A549 (cell line): ENCODE results near the gene MBP. TPM values are rescaled to one million over a fixed set of nuclear protein-coding genes. Genes with fewer than 3 reads are reported as not detected.

Experiments
- ATAC-seq, 2 experiments: fragments of 200-7000 bp in 1 of 2; fragments of >200 bp in 1 of 2; cut with Nextera tagmentation in 1 of 2; cut with Tn5 transposase in 1 of 2; 3 replicates each; pipeline versions ENCODE4 v1.8.0 to v1.9.1; 2018 to 2020; ENCODE audit warnings: mild to moderate bottlenecking in 1 of 2, moderate library complexity in 1 of 2
- CTCF ChIA-PET: fragments of 300-600 bp; sonication (Branson Sonifier 250); formaldehyde crosslinking; extraction: SDS; loops from one replicate; lab custom pipeline; 2021; ENCODE audit warnings: antibody characterized with exemption, inconsistent platforms; lab: Yijun Ruan, JAX
- POLR2A ChIA-PET: fragments of 350-600 bp; formaldehyde crosslinking; extraction: SDS; loops from one replicate; lab custom pipeline; 2021; ENCODE audit warnings: antibody characterized with exemption, inconsistent platforms; lab: Yijun Ruan, JAX
- DNase-seq, 2 experiments: peaks; one replicate each; pipeline versions ENCODE4 v3.0.0 to v3.0.0-alpha.2; 2011 to 2016; ENCODE audit warnings: low read depth in 1 of 2, low spot score in 1 of 2
- FAIRE-seq: peaks from 2 replicates; lab custom pipeline; 2011; peaks lifted over from hg19 to GRCh38; lab: Jason Lieb, UNC
- H3K27ac ChIP-seq, 2 experiments: fragments of >200 bp; sonication (Bioruptor Twin); formaldehyde crosslinking; 3 replicates each; pipeline ENCODE4 v1.5.1; 2016 to 2017
- H3K4me1 ChIP-seq: fragments of >200 bp; sonication (Bioruptor Twin); formaldehyde crosslinking; 3 replicates; pipeline ENCODE4 v1.6.1; 2016
- H3K4me2 ChIP-seq: fragments of >200 bp; sonication (Bioruptor Twin); formaldehyde crosslinking; 3 replicates; pipeline ENCODE4 v1.6.1; 2016
- H3K4me3 ChIP-seq: fragments of >200 bp; sonication (Bioruptor Twin); formaldehyde crosslinking; 3 replicates; pipeline ENCODE4 v1.5.1; 2016
- H3K9me3 ChIP-seq: fragments of >200 bp; sonication (Bioruptor Twin); formaldehyde crosslinking; 3 replicates; pipeline ENCODE4 v1.6.1; 2016
- BCL3 ChIP-seq: fragments of >200 bp; sonication (Bioruptor Twin); formaldehyde crosslinking; IDR thresholded peaks from 3 replicates; pipeline ENCODE4 v1.6.1; 2016
- BHLHE40 ChIP-seq: IDR thresholded peaks from 2 replicates; pipeline ENCODE4 v1.6.1; 2012; ENCODE audit warnings: low read depth, low read length, inconsistent platforms
- CHD2 ChIP-seq: fragments of 150-350 bp; IDR thresholded peaks from 2 replicates; pipeline ENCODE4 v1.6.1; 2014; ENCODE audit warnings: low read length; ENCODE audit not compliant: partially characterized antibody
- E2F6 ChIP-seq: IDR thresholded peaks from 2 replicates; pipeline ENCODE4 v1.6.1; 2012; ENCODE audit warnings: low read depth, borderline replicate concordance
- EHMT2 ChIP-seq: fragments of 200-600 bp; sonication (generic); IDR thresholded peaks from 2 replicates; pipeline ENCODE4 v1.6.1; 2016; ENCODE audit warnings: antibody characterized with exemption, low read depth, mild to moderate bottlenecking, moderate library complexity
- ELK1 ChIP-seq: fragments of 150-350 bp; IDR thresholded peaks from 2 replicates; pipeline ENCODE4 v1.6.1; 2014; ENCODE audit warnings: low read depth, mild to moderate bottlenecking, low read length
- FOXS1 ChIP-seq: fragments of 250-450 bp; sonication (Bioruptor Pico); IDR thresholded peaks from 2 replicates; pipeline ENCODE4 v1.5.0; 2020; ENCODE audit warnings: mild to moderate bottlenecking, moderate library complexity
- HOXA7 ChIP-seq: fragments of 250-450 bp; sonication (Bioruptor Pico); IDR thresholded peaks from 2 replicates; pipeline ENCODE4 v1.5.0; 2020; ENCODE audit warnings: mild to moderate bottlenecking, moderate library complexity
- JUN ChIP-seq, 2 experiments: fragments of >200 bp; sonication (Bioruptor Twin); formaldehyde crosslinking; IDR thresholded peaks; 2 replicates in 1 of 2; 3 replicates in 1 of 2; pipeline ENCODE4 v1.6.1; 2016 to 2017
- MAFK ChIP-seq: fragments of 450-650 bp; IDR thresholded peaks from 2 replicates; pipeline ENCODE4 v1.6.1; 2014; ENCODE audit not compliant: partially characterized antibody
- PBX3 ChIP-seq: IDR thresholded peaks from 2 replicates; pipeline ENCODE4 v1.6.1; 2012
- POLR2A ChIP-seq: IDR thresholded peaks from 2 replicates; pipeline ENCODE4 v1.6.1; 2012; ENCODE audit warnings: mild to moderate bottlenecking, low read length
- TFCP2L1 ChIP-seq: fragments of 250-450 bp; sonication (Bioruptor Pico); IDR thresholded peaks from 2 replicates; pipeline ENCODE4 v1.5.0; 2021; ENCODE audit warnings: mild to moderate bottlenecking
- WGBS: methylation state at CpG from one replicate; pipeline ENCODE4 v1.1.6; 2017; ENCODE audit errors: missing lambda C conversion rate; 5-methylcytosine and 5-hydroxymethylcytosine counted together
- polyA plus RNA-seq, 4 experiments: library from polyadenylated mRNA; depleted of rRNA in 3 of 4; stranded (reverse); fragments of >200 nt; fragmentation: RNase III in 1 of 4; extraction: RNeasy Plus Mini Kit Qiagen cat#74134 plus additional on column Dnase treatment in 1 of 4; gene quantifications; 2 replicates in 3 of 4; 3 replicates in 1 of 4; pipeline ENCODE4 v1.2.3, GENCODE V29; 2011 to 2017

Gene MBP
- polyA plus RNA-seq, 2 of the 4 experiments (the other 2 are of a cell fraction): 8.6 to 33.1 TPM

GRCh38 chr18:76989647-76990190 lies 142.9 kb downstream of the MBP start:
- Histone ChIP-seq H3K9me3 (no peaks in the 10 kb centered on the region), H3K4me1 (no peaks in the 10 kb centered on the region), H3K27ac (no peak overlapping the region), H3K4me2 (no peak overlapping the region), H3K4me3 (no peak overlapping the region)
- POLR2A ChIA-PET: no interaction called here
- FAIRE-seq (no peak), ATAC-seq (no peak), DNase-seq (no peak)
- TF ChIP-seq POLR2A (no peak), HOXA7 (CRISPR knock-in tag) (no peak), FOXS1 (CRISPR knock-in tag) (no peak), BHLHE40 (no peak), BCL3 (no peak), EHMT2 (no peak)
- 85% methylated on average over 28 of the region's 28 CpGs for WGBS
- CTCF ChIA-PET: interaction anchor here (0.6 to 1.2 kb wide), 2 partner anchors 141 to 222 kb away, joined by 3 to 4 read pairs; no protein-coding TSS in a partner anchor

GRCh38 chr18:76988827-76989646 lies 143.5 kb downstream of the MBP start:
- no peak for FAIRE-seq
- H3K9me3 ChIP-seq: no peaks in the 10 kb centered on the region
- TF ChIP-seq JUN (IDR thresholded peaks at IDR 0.05) (no peak), MAFK (peak; percentile 4)
- TF ChIP-seq, all 56 proteins: peak for 1
- Histone ChIP-seq H3K27ac (no peak overlapping the region), H3K4me2 (no peak overlapping the region), H3K4me1 (no peaks in the 10 kb centered on the region), H3K4me3 (no peak overlapping the region)
- ATAC-seq: no peak
- 88% methylated on average over 29 of the region's 29 CpGs for WGBS
- ChIA-PET POLR2A (no interaction called here), CTCF (interaction anchor here (0.6 to 1.2 kb wide), 5 partner anchors 11 to 237 kb away, joined by 3 to 4 read pairs (median 3); no protein-coding TSS in a partner anchor)
- no peak for DNase-seq

- no peak for TF ChIP-seq MAFK
- TF ChIP-seq EHMT2: no peak
- TF ChIP-seq TFCP2L1 (CRISPR knock-in tag): no peak
- TF ChIP-seq CHD2: no peak
- no peak for TF ChIP-seq HOXA7 (CRISPR knock-in tag)
- no peak for TF ChIP-seq E2F6
- TF ChIP-seq PBX3: no peak
- TF ChIP-seq ELK1: no peak
- ChIA-PET CTCF (interaction anchor here (0.6 to 0.8 kb wide), 2 partner anchors 12 to 236 kb away, joined by 3 read pairs; no protein-coding TSS in a partner anchor), POLR2A (no interaction called here)
- no peak for DNase-seq
- no peak overlapping the region for H3K4me3 ChIP-seq
- 81% methylated on average over 20 of the region's 27 CpGs for WGBS
- no peak for FAIRE-seq
- ATAC-seq: no peak
- no peak overlapping the region for H3K4me2 ChIP-seq
- H3K27ac ChIP-seq: no peak overlapping the region
- no peaks in the 10 kb centered on the region for H3K4me1 ChIP-seq
- H3K9me3 ChIP-seq: no peaks in the 10 kb centered on the region
These were observed 144.4 kb downstream of the MBP start for GRCh38 chr18:76988031-76988826.
